Measurements from ENCODE around the gene C1QBP. TPM values are rescaled to one million over a fixed set of nuclear protein-coding genes. Genes with fewer than 3 reads are reported as not detected.

Gene C1QBP
- total and polyA plus RNA-seq, 2 of the 8 experiments (the other 6 are each of a cell fraction or from before 2014, with no cell fraction given): 355 to 454 TPM

DNA sequence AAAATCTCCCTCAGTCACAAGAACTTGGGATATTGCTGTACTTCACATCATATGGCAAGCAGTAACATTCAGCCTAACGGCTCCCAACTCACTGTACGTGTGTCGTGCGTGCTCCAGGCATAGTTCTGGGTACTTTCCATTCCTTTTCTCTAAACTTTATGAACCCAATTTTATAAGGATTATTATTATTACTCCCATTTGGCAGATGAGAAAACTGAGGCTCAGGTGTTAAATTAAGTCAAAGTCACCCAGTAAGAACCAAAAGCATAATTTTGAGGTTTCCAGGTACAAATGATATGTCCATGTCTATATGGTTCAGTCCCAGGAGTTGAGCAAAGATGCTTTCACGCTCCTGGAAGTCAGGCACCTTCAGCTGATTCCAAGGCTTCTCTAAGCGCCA, 4.8 kb upstream of the C1QBP start (continued):
- TF ChIP-seq CHD7 (IDR thresholded peaks at IDR 0.05; ENCODE audit: insufficient replicate concordance, low read length): no peak
- TF ChIP-seq RAD21 (IDR thresholded peaks at IDR 0.05 in 1 of 2, conservative IDR thresholded peaks at IDR 0.05 in 1 of 2; ENCODE audit: low read depth in 2 of 2, low read length in 2 of 2): no peak
- no peak for TF ChIP-seq MAX (IDR thresholded peaks at IDR 0.05)
- no peak for TF ChIP-seq TAF7 (optimal IDR thresholded peaks at IDR 0.05; ENCODE audit: borderline replicate concordance, low read depth, low read length)
- TF ChIP-seq BCL11A (IDR thresholded peaks at IDR 0.05; ENCODE audit: low read depth in 2 of 2, low read length in 2 of 2): no peak
- TF ChIP-seq SAP30 (IDR thresholded peaks at IDR 0.05; ENCODE audit: insufficient read depth, insufficient replicate concordance, low read length): no peak
- TF ChIP-seq CEBPB (IDR thresholded peaks at IDR 0.05; ENCODE audit: low read depth, low read length): no peak

Data from H1 (cell line).